ENCODE data around the gene PPIH. TPM values are rescaled to one million over a fixed set of nuclear protein-coding genes. Genes with fewer than 3 reads are reported as not detected.

PPIH gene
- total RNA-seq, 1 experiment from 2014 or later = 78.5 TPM

DNA sequence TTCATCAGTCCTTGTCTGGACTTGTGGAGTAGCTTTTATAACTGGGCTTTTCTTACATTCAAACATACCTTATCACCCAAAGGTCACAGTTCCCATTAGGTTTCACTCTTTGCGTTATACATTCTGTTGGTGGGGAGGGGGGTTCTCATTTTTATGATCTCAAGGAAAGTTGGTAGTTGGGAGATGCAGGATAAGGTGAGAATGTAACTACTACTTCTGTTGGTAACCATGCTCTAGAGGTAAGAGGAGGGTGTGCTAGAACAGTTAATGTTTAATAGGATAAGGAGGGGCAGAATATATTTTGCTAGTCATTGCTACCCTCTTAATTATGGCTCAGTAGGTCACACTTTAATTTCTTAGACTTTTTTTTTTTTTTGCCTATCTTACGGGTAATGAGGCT lies 34.7 kb downstream of the PPIH start:
- no peak overlapping the region for H3K4me3 ChIP-seq (ENCODE audit: low read depth in 2 of 2, low read length in 2 of 2)
- no peaks in the 10 kb centered on the region for H3K27me3 ChIP-seq (ENCODE audit: control insufficient read depth, insufficient read depth, low read length)
- peaks cover 67% of the 10 kb centered on the region for H3K36me3 ChIP-seq (ENCODE audit: control insufficient read depth, insufficient read depth, low read length)
- BruUV-seq (replicated peaks) = no TSS peak
- H3K27ac ChIP-seq (ENCODE audit: low read length) = peak overlapping the region; percentile 9; the same call in 1 of the 2 replicates
- no peaks in the 10 kb centered on the region for H3K9me3 ChIP-seq (ENCODE audit: control insufficient read depth, insufficient read depth, low read depth, low read length)
- H3K4me1 ChIP-seq (ENCODE audit: control insufficient read depth, insufficient read depth, low read length) = peaks cover 46% of the 10 kb centered on the region
- ATAC-seq (no peak), DNase-seq (ENCODE audit: low read depth, low spot score) (no peak)
- in situ Hi-C loops (cut with HindIII; ENCODE audit: low pct_unique_long_range_greater_than_20kb, low sequenced_read_pairs) (no loop called here), intact Hi-C loops (cut with micrococcal nuclease; ENCODE audit: unreplicated experiment) (no loop called here)
- TF ChIP-seq, protein P1, sequence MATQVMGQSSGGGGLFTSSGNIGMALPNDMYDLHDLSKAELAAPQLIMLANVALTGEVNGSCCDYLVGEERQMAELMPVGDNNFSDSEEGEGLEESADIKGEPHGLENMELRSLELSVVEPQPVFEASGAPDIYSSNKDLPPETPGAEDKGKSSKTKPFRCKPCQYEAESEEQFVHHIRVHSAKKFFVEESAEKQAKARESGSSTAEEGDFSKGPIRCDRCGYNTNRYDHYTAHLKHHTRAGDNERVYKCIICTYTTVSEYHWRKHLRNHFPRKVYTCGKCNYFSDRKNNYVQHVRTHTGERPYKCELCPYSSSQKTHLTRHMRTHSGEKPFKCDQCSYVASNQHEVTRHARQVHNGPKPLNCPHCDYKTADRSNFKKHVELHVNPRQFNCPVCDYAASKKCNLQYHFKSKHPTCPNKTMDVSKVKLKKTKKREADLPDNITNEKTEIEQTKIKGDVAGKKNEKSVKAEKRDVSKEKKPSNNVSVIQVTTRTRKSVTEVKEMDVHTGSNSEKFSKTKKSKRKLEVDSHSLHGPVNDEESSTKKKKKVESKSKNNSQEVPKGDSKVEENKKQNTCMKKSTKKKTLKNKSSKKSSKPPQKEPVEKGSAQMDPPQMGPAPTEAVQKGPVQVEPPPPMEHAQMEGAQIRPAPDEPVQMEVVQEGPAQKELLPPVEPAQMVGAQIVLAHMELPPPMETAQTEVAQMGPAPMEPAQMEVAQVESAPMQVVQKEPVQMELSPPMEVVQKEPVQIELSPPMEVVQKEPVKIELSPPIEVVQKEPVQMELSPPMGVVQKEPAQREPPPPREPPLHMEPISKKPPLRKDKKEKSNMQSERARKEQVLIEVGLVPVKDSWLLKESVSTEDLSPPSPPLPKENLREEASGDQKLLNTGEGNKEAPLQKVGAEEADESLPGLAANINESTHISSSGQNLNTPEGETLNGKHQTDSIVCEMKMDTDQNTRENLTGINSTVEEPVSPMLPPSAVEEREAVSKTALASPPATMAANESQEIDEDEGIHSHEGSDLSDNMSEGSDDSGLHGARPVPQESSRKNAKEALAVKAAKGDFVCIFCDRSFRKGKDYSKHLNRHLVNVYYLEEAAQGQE (IDR thresholded peaks at IDR 0.05; ENCODE audit: insufficient read depth in 1 of 2, low read depth in 2 of 2, low read length in 1 of 2) = no peak
- TF ChIP-seq POLR2AphosphoS5 (IDR thresholded peaks at IDR 0.05; ENCODE audit: low read depth, low read length) (no peak), TCF7L2 (IDR thresholded peaks at IDR 0.05; ENCODE audit: low read depth, low read length) (no peak), SIN3A (IDR thresholded peaks at IDR 0.05; ENCODE audit: borderline replicate concordance, insufficient read depth, low read depth, low read length) (no peak)
- TF ChIP-seq, protein P2, sequence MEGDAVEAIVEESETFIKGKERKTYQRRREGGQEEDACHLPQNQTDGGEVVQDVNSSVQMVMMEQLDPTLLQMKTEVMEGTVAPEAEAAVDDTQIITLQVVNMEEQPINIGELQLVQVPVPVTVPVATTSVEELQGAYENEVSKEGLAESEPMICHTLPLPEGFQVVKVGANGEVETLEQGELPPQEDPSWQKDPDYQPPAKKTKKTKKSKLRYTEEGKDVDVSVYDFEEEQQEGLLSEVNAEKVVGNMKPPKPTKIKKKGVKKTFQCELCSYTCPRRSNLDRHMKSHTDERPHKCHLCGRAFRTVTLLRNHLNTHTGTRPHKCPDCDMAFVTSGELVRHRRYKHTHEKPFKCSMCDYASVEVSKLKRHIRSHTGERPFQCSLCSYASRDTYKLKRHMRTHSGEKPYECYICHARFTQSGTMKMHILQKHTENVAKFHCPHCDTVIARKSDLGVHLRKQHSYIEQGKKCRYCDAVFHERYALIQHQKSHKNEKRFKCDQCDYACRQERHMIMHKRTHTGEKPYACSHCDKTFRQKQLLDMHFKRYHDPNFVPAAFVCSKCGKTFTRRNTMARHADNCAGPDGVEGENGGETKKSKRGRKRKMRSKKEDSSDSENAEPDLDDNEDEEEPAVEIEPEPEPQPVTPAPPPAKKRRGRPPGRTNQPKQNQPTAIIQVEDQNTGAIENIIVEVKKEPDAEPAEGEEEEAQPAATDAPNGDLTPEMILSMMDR (IDR thresholded peaks at IDR 0.05) = no peak
- ChIA-PET CTCF (no interaction called here), POLR2A (no interaction called here)

DNA sequence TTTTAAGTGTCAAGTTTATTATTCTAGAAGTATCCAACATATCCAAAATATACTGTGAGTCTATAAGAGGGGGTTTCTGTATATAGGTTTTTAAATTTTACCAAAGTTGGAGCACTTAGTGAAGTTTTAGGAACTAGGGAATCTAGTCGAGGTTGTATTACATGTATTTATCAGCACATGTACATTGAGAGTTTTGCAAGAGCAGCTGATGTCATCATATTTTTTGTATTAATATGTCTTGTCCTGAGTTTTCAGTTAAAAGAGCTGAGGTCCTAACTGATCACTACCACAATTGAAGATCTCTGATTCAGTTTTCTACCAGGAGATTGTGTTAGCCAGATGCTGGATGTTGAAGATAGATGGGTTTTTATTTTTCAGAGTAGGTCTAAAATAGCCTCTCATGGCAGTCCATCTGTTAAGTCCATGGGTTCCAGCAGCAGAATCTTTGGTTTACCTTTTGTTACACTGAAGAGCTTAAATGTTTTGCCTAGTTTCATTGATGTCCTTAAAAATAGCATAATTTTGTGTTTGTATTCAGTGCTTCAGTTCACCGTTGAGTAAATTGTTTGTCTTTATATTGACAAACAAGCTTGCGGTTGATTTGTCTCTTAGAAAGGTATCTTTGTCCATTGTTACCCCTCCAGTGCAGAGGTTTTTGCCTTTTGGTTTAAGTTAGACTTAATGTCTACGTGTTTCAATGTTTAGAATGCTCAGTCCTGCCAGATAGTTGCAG lies 40.0 kb downstream of the PPIH start:
- Histone ChIP-seq H3K9me3 (ENCODE audit: control insufficient read depth, insufficient read depth, low read depth, low read length) (no peaks in the 10 kb centered on the region), H3K4me3 (ENCODE audit: low read depth in 2 of 2, low read length in 2 of 2) (no peak overlapping the region), H3K27me3 (ENCODE audit: control insufficient read depth, insufficient read depth, low read length) (no peaks in the 10 kb centered on the region), H3K27ac (ENCODE audit: low read length) (no peak overlapping the region), H3K36me3 (ENCODE audit: control insufficient read depth, insufficient read depth, low read length) (peaks cover 86% of the 10 kb centered on the region), H3K4me1 (ENCODE audit: control insufficient read depth, insufficient read depth, low read length) (peaks cover 5% of the 10 kb centered on the region)
- no peak for TF ChIP-seq SIN3A (IDR thresholded peaks at IDR 0.05; ENCODE audit: borderline replicate concordance, insufficient read depth, low read depth, low read length)
- TF ChIP-seq, protein P2 (IDR thresholded peaks at IDR 0.05) = no peak
- TF ChIP-seq, protein P1 (IDR thresholded peaks at IDR 0.05; ENCODE audit: insufficient read depth in 1 of 2, low read depth in 2 of 2, low read length in 1 of 2) = no peak
- TF ChIP-seq TCF7L2 (IDR thresholded peaks at IDR 0.05; ENCODE audit: low read depth, low read length) = no peak
- no peak for TF ChIP-seq POLR2AphosphoS5 (IDR thresholded peaks at IDR 0.05; ENCODE audit: low read depth, low read length)
- no TSS peak for BruUV-seq (replicated peaks)
- intact Hi-C loops (cut with micrococcal nuclease; ENCODE audit: unreplicated experiment) (no loop called here), in situ Hi-C loops (cut with HindIII; ENCODE audit: low pct_unique_long_range_greater_than_20kb, low sequenced_read_pairs) (no loop called here)
- DNase-seq (ENCODE audit: low read depth, low spot score) (no peak), ATAC-seq (no peak)
- CTCF ChIA-PET = no interaction called here
- POLR2A ChIA-PET = no interaction called here
